CD4-positive, alpha-beta T cell treated with Interleukin-17A for 4 hours (primary cell): ENCODE results near the gene CSF2.

Experiments used
- DNase-seq: peaks from one replicate; pipeline ENCODE4 v3.0.0-alpha.2; 2020; ENCODE audit warnings: mixed read lengths

Gene CSF2

GRCh38 chr5:132070460-132071337 lies 2.9 kb upstream of the CSF2 start:
- DNase-seq: no peak

DNA sequence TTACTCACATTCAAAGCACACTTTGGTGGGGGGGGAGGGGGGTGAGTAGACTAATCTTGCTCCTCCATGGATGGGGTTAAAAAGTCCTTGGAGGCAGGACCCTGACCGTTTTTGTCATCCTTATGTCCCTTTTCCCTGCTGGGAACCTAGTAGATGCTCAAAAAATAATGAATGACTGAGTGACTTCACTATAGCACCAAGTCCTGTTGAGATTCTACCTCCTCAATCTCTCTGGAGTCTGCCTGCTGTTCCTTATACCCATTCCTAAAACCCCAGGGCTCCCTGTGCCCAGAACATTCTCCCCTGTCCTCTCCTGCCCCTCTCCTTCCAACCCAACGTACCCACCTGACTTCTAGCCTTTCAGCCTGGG lies 2.3 kb upstream of the CSF2 start:
- no peak for DNase-seq

DNA sequence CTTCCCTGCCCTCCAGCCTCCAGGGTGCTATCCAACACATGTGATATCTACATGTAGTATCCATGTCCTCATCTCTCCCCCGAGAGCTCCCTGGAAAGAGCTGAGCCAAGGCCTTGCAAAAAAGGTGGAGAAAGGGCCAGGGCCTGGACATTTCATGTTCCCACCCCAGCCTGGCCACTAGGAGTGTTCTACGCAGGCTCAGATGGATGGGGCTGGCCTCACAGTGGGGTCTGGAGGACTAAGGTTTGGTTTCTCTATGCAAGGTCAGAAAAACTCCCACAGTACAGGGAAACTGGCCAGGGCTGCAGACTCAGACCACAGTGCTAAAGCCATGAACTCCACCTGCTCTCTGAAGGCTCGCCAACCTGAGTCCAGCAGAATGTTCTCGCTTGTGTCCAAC lies 1.5 kb upstream of the CSF2 start:
- DNase-seq: no peak

GRCh38 chr5:132072528-132072927 lies 1.1 kb upstream of the CSF2 start:
- no peak for DNase-seq

- no peak for DNase-seq
Observed at GRCh38 chr5:132074091-132074771, 642 bp downstream of the CSF2 start.

DNA sequence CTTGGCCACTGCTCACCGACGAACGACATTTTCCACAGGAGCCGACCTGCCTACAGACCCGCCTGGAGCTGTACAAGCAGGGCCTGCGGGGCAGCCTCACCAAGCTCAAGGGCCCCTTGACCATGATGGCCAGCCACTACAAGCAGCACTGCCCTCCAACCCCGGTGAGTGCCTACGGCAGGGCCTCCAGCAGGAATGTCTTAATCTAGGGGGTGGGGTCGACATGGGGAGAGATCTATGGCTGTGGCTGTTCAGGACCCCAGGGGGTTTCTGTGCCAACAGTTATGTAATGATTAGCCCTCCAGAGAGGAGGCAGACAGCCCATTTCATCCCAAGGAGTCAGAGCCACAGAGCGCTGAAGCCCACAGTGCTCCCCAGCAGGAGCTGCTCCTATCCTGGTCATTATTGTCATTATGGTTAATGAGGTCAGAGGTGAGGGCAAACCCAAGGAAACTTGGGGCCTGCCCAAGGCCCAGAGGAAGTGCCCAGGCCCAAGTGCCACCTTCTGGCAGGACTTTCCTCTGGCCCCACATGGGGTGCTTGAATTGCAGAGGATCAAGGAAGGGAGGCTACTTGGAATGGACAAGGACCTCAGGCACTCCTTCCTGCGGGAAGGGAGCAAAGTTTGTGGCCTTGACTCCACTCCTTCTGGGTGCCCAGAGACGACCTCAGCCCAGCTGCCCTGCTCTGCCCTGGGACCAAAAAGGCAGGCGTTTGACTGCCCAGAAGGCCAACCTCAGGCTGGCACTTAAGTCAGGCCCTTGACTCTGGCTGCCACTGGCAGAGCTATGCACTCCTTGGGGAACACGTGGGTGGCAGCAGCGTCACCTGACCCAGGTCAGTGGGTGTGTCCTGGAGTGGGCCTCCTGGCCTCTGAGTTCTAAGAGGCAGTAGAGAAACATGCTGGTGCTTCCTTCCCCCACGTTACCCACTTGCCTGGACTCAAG lies 1.5 kb downstream of the CSF2 start:
- peak; percentile 23 for DNase-seq

DNA sequence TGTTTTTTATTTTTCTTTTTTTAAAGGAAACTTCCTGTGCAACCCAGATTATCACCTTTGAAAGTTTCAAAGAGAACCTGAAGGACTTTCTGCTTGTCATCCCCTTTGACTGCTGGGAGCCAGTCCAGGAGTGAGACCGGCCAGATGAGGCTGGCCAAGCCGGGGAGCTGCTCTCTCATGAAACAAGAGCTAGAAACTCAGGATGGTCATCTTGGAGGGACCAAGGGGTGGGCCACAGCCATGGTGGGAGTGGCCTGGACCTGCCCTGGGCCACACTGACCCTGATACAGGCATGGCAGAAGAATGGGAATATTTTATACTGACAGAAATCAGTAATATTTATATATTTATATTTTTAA lies 2.1 kb downstream of the CSF2 start:
- DNase-seq: no peak

DNA sequence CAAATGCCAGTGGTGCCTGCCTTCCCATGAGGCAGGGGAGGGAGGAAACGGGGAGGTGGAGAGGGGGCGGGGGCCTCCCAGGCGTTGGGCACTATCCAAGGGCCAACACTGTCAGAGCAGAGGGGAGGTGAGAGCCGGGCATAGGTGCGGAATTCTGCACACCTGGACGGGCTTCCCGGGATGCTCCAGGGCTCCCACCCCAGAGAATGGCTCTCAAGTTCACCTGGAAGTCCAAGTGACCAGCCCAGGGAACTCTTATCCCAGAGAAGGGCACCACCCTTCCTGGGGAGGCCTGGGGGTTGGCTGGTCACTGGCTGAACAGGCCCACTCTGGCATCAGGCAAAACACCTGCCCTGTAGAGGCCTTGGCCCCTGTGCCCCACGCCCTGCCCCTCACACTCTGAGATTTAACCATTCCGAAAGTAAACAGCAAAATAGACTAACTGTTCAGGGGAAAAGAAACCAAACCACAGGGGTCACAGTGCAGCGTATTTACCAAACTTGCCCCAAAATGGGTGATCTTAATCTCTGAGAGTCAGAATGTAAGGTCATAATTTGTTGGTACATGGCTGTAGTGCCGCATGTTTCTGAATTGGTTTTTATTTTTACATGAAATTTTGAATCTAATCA lies 2.7 kb downstream of the CSF2 start:
- DNase-seq: no peak

GRCh38 chr5:132076983-132077382 lies 3.4 kb downstream of the CSF2 start:
- DNase-seq: no peak

DNA sequence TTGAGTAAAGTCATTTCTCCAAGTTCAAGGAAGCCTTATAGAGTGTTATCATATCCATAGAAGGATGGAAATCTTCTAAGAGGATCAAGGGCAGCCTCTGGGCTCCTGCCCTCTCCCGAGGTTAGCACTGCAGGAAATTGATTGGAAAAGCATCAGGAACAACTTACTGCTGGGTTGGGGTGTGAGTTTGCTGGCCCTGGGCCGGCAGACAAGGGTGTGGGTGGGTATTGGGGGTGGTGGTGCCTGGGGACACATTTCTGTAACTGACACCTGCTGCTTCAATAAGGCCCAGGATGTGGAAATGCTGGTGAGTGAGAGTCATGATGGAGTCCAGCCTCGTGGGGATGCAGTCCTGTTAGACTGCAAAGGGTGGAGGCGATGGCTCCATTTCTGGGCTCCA lies 5.5 kb downstream of the CSF2 start:
- DNase-seq: no peak

- no peak for DNase-seq
Observed at GRCh38 chr5:132079619-132080018, 6.0 kb downstream of the CSF2 start.

GRCh38 chr5:132080595-132080994 lies 7.0 kb downstream of the CSF2 start:
- no peak for DNase-seq

DNA sequence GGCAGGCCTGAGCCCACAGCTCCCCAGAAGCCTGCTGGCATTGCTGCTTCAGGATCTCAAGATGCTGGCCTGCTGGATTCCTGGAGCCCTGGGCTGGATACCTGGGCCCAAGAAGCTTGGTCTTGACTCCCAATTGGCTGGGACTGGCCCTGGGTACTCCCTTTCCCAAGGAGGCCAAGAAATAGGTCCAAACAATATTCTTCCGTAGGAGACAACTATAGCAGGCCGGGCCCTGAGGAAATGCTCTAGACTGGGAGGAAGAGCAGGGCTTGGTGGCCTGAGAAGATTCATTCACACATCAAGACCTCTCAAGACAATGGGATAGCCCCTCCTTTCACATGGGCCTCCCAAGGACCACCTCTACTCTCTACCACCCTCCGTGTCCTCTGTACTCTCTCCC lies 7.9 kb downstream of the CSF2 start:
- no peak for DNase-seq

- DNase-seq: no peak
Observed at GRCh38 chr5:132082329-132083023, 8.9 kb downstream of the CSF2 start.

- DNase-seq: no peak
Observed at GRCh38 chr5:132083071-132083678, 9.6 kb downstream of the CSF2 start.

GRCh38 chr5:132085686-132086085 lies 12.1 kb downstream of the CSF2 start:
- no peak for DNase-seq

GRCh38 chr5:132086277-132086794 lies 12.7 kb downstream of the CSF2 start:
- no peak for DNase-seq

GRCh38 chr5:132087176-132087575 lies 13.6 kb downstream of the CSF2 start:
- no peak for DNase-seq

DNA sequence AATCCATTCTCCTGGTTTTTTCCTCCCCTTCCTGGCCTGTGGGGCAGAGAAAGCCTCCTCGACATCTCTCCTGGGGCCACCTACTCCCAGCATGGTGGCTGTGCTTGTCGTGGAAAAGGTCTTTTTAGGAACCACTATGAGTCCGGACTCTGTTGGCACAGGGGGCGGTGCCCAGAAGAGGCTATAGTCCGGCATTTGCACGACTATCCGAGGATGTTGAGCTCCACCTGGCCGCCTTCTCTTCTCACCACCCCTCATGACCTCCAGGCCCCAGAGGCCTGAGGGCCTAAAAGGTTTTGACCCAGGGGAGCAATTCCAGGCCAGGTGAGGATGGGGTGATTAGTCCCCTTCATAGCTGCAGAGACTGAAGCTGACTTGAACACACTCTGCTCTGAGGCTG lies 14.1 kb downstream of the CSF2 start:
- no peak for DNase-seq

DNA sequence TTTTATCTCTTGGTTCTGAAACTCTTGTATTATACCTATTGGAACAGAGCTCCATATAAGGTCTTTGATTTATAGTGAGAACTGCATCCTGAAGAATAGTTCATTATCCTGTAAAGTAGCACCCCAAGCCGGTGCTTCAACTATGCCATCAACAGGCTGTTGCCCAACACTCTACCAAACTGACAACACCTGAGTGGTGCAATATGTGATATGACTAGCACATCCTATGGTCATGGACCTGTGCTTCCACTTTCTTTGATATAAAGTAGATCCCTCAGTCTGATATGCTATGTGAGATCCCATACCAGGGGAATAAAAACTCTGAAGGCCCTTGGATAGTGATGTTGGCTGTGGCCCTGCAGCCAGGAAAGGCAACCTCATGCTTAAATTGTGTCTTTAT lies 15.8 kb downstream of the CSF2 start:
- DNase-seq: no peak

- DNase-seq: no peak
Observed at GRCh38 chr5:132090107-132090506, 16.5 kb downstream of the CSF2 start.

- no peak for DNase-seq
Observed at GRCh38 chr5:132093271-132093670, 19.7 kb downstream of the CSF2 start.
